NCI-H146 treated with DMSO at 0.1 percent for 48 hours (cell line): ENCODE results near the gene RSBN1.
A peak's percentile ranks its signal among the peaks of the same experiment; 100 is the strongest.
"Not testable (repeated sequence)": the region's sequence is repeated elsewhere in the genome, so short reads cannot be mapped to it uniquely, and the experiment has no call there.

Source experiments
- DNase-seq: peaks from one replicate; lab custom pipeline; 2025; ENCODE audit not compliant: unreplicated experiment; lab: John Stamatoyannopoulos, UW

RSBN1 gene

DNA sequence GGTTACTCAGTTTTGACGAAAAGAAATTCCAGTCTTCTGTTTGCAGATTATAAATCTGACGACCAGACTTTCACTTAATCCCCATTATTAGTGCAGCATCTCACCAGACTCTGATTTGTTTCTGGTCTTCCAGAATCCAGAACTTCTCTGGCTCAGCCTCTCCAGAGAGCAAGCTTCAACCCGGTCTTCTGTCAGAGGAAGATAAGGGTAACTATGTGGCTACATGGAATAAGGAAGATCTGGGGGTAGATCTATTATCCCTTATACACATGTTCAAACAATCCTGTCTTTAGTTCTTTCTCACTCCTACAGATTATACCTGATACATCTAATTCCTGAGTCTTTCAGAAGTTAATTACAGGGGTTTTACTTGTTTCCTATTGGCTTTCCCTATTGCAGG is 62.9 kb downstream of the RSBN1 start:
- DNase-seq: no peak

DNA sequence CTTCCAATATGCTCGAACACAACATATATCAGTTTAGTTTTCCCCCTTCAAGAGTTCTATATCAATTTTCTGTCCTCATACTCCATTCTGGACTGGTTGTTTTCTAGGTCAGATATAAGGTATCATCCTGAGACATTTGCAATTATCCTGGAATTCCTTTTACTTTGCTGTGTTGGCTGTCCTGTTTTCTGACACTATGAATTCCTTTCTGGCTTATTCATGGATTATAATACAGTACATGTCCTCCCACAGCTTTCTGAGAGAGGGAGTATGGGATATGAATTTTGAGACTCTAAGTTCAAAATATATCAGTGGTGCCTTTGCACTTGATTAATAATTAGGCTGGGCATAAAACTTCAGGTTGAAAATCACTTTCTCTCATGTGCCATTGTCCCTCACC is 64.9 kb downstream of the RSBN1 start:
- no peak for DNase-seq

DNA sequence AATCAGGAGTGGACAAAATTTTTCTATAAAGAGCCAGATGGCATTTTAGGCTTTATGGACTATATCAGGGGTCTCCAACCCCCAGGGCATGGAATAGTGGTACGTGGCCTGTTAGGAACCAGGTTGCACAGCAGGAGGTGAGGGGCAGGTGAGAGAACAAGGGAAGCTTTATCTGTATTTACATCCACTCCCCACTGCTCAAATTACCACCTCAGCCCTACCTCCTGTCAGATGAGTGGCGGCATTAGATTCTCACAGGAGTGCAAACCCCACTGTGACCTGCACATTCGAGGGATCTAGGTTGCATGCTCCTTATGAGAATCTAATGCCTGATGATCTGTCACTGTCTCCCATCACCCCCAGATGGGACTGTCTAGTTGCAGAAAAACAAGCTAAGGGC is 66.9 kb downstream of the RSBN1 start:
- DNase-seq: peak; percentile 91

DNA sequence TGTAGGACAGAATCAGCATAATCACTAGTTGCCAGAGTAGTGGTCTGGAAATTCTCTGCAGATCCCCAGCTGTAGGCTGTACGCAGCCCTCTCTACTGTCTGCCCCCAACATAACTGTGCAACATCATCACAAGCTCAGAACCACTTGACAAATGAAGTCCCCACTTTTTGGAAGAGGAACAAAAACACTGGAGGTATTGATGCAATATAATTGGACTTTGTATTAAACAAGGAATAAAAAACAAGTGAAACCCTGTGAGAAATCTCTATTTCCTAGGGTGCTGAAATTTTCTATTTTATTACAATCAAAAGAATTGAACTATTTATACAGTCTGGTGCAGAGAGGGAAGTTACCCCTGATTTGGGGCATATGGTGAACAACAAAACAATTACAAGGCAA is 68.2 kb downstream of the RSBN1 start:
- no peak for DNase-seq

DNA sequence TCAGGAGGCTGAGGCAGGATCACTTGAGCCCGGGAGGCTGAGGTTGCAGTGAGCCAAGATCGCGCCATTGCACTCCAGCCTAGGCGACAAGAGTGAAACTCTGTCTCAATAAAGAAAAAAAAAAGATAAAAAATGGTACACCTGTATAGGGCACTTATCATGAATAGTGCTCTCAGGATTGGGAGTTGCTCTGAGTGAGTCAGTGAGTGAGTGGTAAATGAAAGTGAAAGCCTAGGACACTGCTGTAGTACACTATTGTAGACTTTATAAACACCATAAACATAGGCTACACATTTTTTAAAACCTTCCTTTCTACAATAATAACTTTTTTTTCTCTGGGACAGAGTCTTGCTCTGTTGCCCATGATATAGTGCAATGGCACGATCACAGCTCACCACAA is 69.8 kb downstream of the RSBN1 start:
- no peak for DNase-seq

DNA sequence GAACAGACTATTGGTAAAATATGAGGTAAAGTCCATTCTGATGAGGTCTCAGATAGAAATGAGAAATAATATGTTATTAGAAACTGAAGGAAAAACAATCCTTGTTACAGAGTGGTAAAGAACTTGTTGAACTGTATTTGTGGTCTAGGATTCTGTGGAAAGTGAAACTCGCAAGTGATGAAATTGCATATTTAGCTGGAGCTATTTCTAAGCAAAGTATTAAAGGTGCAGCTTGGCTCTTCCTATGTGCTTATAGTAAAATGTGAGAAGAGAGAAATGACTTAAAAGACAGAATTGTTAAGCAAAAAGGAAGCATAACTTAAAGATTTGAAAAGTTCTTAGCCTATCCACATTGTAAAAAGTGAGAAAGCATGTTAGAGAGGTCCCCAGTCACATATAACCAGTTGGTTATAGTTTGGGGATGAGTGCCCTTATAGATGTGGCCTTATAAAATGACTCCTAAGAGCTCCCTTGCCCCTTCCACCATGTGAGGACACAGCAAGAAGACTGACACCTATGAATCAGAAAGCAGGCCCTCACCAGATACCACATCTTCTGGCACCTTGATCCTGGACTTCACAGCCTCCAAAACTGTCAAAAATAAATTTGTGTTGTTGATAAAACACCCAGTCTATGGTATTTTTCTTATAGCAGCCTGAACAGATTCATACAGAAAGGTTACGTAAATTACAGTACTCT is 77.8 kb downstream of the RSBN1 start:
- DNase-seq: no peak

DNA sequence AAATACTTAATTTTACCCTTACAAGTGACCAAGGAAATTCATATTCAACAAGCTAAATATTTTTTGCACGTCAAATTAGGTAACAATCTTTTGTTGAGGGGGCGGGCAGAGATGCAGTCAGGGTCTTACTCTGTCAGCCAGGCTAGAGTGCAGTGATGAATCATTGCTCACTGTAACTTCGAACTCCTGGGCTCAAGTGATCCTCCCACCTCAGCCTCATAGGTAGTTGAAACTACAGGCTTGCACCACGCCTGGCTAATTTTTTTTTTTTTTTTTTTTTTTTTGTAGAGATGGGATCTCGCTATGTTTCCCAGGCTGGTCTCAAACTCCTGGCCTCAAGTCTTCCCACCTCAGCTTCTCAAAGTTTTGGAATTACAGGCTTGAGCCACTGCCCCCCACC is 79.5 kb downstream of the RSBN1 start:
- DNase-seq: no peak

DNA sequence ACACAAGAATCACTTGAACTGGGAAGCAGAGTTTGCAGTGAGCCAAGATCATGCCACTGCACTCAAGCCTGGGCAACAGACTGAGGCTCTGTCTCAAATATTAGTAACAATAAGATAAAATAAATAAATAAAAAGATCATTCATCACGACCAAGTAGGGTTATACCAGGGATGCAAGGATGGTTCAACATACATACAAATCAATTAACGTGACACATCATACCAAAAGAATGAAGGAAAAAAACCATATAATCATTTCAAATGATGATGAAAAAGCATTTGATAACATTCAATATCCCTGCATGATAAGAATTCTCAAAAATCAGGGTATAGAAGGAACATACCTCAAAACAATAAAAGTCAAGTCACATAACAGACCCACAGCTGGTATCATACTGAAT is 91.3 kb downstream of the RSBN1 start:
- DNase-seq: no peak

DNA sequence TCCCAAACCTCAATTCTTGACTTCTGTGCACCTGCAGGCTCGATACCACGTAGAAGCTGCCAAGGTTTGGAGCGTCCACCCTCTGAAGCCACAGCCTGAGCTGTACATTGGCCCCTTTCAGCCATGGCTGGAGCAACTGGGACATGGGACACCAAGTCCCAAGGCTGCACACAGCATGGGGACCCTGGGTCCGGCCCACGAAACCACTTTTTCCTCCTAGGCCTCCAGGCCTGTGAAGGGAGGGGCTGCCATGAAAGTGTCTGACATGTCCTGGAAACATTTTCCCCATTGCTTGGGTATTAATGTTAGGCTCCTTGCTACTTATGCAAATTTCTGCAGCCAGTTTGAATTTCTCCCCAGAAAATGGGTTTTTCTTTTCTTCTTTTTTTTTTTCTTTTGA is 93.7 kb downstream of the RSBN1 start:
- not testable (repeated sequence) for DNase-seq

DNA sequence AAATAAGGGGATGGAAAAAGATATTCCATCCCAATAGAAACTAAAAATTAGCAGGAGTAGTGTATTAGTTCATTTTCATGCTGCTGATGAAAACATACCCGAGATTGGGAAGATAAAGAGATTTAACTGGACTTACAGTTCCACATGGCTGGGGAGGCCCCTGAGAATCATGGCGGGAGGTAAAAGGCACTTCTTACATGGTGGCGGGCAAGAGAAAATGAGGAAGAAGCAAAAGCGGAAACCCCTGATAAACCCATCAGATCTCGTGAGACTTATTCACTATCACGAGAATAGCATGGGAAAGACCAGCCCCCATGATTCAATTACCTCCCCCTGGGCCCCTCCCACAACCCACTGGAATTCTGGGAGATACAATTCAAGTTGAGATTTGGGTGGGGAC is 94.8 kb downstream of the RSBN1 start:
- not testable (repeated sequence) for DNase-seq

DNA sequence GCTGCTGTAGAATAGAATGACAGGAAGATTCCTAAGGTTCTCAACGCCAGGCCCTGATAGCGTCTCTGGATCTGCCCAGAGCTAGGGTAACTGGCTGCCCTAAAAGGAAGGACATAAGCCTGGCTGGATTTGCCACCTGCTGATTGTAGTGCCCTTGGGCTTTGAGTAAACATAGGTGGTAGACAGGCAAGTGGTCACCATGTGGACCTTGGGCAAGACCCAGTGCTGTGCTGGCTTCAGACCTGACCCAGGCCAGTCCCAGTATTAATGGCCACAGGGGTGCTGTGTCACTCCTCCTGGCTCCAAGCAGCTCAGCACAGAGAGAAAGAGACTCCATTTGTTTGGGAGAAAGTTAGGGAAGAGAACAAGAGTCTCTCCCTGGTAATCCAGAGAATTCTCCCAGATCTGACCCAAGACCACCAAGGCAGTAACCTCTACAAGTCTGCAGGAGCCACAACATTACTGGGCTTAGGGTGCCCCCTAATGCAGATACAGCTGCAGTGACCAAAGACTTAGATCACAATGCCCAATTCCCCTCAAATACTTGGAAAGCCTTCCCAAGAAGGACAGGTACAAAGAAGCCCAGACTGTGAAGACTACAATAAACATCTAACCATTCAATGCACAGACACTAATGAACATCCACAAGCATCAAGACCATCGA is 97.5 kb downstream of the RSBN1 start:
- no peak for DNase-seq
